LHCN-M2 (cell line): Measurements from ENCODE around the gene SLC2A13. TPM values are rescaled to one million over a fixed set of nuclear protein-coding genes. Genes with fewer than 3 reads are reported as not detected.
"Not testable (repeated sequence)": the region's sequence is repeated elsewhere in the genome, so short reads cannot be mapped to it uniquely, and the experiment has no call there.

ENCODE experiments used
- DNase-seq: peaks from one replicate; pipeline ENCODE4 v3.0.0-alpha.2; 2012; ENCODE audit warnings: low read depth
- total RNA-seq: library from RNA; depleted of rRNA; stranded (reverse); fragments of >200 nt; gene quantifications from 2 replicates; pipeline ENCODE4 v1.2.3, GENCODE V29; 2014; rRNA removed

Gene SLC2A13
- total RNA-seq, 1 experiment from 2014 or later, result 9.9 TPM

DNA sequence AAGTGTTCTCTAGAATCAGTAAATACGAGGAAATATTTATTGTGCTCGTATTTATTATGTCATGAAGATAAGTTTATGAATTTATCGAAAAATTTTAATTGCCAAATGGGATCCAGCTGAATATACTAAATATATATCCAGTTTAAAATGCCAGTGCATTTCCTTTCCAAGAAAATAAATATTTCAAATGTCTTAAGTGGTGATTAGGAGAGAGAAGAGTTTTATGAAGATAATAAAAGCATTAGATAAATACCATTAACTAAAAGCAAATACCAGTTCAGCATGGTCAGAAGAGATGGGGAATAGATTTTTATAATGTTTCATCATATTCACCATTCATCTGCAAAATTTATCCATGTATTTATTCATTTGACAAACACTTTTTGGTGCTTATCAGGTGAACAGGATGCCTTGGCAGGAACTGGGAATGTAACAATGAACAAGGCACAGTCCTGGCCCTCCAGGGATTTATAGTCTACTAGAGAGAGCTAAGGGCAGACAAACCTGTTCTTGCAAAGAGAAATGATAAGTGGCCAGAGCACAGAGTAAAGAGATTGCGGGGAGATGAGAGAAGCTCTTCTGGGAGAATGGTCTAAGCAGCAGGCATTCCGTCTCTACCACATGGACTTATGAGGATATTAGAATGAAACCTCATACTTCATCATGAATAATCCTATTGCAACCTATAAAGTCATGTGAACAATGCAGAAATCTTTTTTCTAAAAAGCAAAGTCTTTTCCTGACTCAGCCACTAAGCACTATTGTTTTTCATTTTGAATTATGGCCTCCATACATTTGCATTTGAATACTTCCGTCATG lies 342.6 kb downstream of the SLC2A13 start:
- no peak for DNase-seq

DNA sequence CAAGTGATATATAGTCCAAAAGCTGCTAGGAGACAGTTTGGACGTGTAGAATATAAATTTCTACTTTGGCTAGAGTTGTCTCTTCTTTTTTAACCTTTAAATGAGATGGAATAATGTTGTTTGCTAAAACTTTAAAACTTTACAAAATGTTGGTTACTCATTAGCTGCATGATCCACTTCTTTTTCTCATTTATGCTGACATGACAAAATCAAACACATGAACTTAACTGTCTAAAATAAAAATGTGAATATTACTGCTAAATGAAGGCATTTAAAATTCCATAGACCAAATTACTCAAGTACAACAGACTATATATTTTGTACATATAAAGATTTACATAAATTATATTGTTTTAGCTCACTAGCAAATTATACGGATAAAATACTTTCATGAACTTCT lies 350.4 kb downstream of the SLC2A13 start:
- DNase-seq, result no peak

DNA sequence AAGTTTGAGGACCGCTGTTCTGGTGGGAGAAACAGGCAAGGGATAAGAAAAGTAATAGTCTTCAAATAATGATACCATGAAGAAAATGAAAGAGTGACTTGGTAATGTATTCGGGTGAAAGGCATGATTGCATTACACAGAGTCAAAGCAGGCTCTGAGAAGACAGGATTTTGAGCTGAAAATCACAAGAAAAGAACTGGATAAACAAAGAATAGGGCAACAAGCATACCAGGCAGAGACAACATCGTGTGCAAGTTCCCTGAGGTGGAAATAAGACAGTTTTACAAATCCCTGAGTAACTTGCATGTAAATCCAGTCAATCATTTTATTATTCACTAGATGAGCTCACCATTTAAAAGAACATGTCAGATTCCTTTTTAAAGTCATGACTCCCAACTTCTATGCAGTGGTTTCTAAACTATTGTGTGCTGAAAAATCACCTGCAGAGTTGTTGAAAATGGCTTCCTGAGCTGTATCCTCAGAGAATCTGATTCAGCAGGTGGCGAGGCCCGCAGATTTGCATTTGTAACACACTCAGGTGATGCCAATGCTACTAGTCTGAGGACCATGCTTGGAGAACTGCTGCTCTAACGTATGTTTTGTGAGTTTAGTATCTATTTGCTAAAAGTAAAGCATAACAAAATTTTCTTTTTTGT lies 353.3 kb downstream of the SLC2A13 start:
- DNase-seq, result no peak

DNA sequence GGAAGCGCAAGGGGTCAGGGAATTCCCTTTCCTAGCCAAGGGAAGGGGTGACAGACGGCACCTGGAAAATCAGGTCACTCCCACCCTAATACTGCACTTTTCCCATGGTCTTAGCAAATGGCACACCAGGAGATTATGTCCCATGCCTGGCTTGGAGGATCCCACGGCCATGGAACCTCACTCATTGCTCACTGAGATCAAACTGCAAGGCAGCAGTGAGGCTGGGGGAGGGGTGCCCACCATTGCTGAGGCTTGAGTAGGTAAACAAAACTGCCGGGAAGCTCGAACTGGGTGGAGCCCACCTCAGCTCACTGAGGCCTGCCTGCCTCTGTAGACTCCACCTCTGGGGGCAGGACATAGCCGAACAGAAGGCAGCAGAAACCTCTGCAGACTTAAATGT lies 359.7 kb downstream of the SLC2A13 start:
- not testable (repeated sequence) for DNase-seq

- DNase-seq, result no peak
Measured at GRCh38 chr12:39743655-39744054, 362.2 kb downstream of the SLC2A13 start.

DNA sequence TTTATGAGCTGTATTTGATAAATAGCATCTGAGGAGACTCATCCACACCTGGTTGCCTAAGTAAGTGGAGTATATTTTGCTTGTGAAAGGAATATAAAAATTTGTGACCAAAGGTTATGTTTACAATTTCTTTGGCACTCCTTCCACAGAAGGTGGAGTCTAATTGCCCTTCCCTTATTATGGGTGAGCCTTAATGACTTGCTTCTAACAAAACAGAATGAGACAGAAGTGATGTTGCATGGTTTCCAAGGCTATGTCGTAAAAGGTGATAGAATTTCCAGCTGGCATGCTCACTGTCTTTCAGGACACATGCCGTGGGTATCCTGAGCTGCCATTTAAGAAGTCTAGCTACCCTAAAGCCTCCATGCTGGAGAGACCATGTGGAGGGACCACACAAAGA lies 369.5 kb downstream of the SLC2A13 start:
- DNase-seq, result no peak

DNA sequence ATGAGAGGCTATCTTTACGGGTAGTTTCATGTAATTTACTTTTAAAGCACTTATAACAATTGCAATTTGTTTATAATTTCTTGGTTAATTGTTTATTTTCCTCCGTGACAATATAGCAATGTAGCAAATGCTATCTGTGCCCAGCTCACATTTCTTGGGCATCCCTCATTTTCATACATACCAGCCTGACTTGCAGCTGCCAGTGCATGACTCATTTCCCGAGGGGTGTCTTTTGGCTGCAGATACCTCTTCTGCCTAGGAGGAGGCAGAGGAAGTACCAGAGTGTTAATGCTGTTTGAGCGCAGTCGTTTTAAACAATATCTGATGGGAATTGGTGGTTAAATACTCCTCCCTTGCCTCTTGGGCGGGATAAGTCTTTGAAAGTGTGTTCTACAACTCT lies 382.1 kb downstream of the SLC2A13 start:
- peak; percentile 94 for DNase-seq

DNA sequence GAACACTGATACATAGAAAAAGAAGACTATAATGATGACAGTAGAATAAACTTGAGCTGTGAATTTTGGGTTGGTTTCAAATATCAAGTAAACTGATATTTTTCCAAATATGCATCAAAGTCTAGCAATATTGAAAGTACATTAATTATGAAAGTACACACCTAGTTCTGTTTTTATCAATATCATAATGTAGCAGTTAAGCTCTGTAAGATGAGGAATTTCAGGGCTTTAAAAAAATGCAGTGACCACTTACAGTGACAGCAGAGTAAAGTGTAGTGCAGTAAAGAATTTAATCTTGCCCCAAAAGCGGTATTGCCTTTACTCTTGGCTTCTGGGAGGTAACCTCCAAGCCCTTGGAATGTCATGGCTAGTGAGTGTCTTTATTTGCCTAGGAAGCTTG lies 383.4 kb downstream of the SLC2A13 start:
- DNase-seq, result no peak

- no peak for DNase-seq
Measured at GRCh38 chr12:39713552-39713951, 392.3 kb downstream of the SLC2A13 start.

DNA sequence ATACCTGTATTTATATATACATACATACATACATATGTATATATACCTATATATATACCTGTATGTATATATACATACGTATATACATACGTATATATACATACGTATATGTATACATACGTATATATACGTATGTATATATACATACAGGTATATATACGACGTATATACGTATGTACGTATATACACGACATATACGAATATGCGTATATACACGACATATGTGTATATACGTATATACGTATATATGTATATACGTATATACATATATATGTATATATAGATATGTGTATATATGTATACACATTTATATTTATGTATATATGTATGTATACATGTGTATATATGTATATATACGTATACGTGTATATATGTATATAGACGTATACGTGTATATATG lies 393.5 kb downstream of the SLC2A13 start:
- DNase-seq, result no peak

Other genes with a start within 250 kb of the SLC2A13 start
- gene LRRK2, start 118.9 kb upstream of the SLC2A13 start, total RNA-seq, result 1.4 TPM in 2 replicates